Measurements from ENCODE around the gene DGKB.
A peak's percentile ranks its signal among the peaks of the same experiment; 100 is the strongest.
"Not testable (repeated sequence)": the region's sequence is repeated elsewhere in the genome, so short reads cannot be mapped to it uniquely, and the experiment has no call there.

The DGKB gene

GRCh38 chr7:14552060-14552459 is 350.5 kb downstream of the DGKB start:
- DNase-seq, result no peak

- no peak for DNase-seq
Observed at GRCh38 chr7:14551310-14551709, 351.2 kb downstream of the DGKB start.

GRCh38 chr7:14542624-14543023 is 359.9 kb downstream of the DGKB start:
- no peak for DNase-seq

GRCh38 chr7:14521183-14521582 is 381.4 kb downstream of the DGKB start:
- no peak for DNase-seq

GRCh38 chr7:14510268-14510667 is 392.3 kb downstream of the DGKB start:
- DNase-seq, result no peak

- DNase-seq, result no peak
Observed at GRCh38 chr7:14507617-14508016, 394.9 kb downstream of the DGKB start.

- DNase-seq, result no peak
Observed at GRCh38 chr7:14505906-14506305, 396.6 kb downstream of the DGKB start.

GRCh38 chr7:14504134-14504533 is 398.4 kb downstream of the DGKB start:
- no peak for DNase-seq

- DNase-seq, result no peak
Observed at GRCh38 chr7:14503623-14504022, 398.9 kb downstream of the DGKB start.

GRCh38 chr7:14501436-14501835 is 401.1 kb downstream of the DGKB start:
- no peak for DNase-seq

GRCh38 chr7:14497390-14497789 is 405.2 kb downstream of the DGKB start:
- DNase-seq, result no peak

- no peak for DNase-seq
Observed at GRCh38 chr7:14495633-14496032, 406.9 kb downstream of the DGKB start.

- no peak for DNase-seq
Observed at GRCh38 chr7:14487701-14488395, 414.7 kb downstream of the DGKB start.

- DNase-seq, result no peak
Observed at GRCh38 chr7:14483663-14484062, 418.9 kb downstream of the DGKB start.

- no peak for DNase-seq
Observed at GRCh38 chr7:14480281-14480680, 422.3 kb downstream of the DGKB start.

GRCh38 chr7:14478834-14479510 is 423.6 kb downstream of the DGKB start:
- DNase-seq, result no peak

GRCh38 chr7:14461716-14462115 is 440.8 kb downstream of the DGKB start:
- not testable (repeated sequence) for DNase-seq

GRCh38 chr7:14458846-14459245 is 443.7 kb downstream of the DGKB start:
- DNase-seq, result not testable (repeated sequence)

- peak; percentile 36 for DNase-seq
Observed at GRCh38 chr7:14457568-14458453, 444.7 kb downstream of the DGKB start.

- DNase-seq, result no peak
Observed at GRCh38 chr7:14449291-14449690, 453.3 kb downstream of the DGKB start.

- DNase-seq, result no peak
Observed at GRCh38 chr7:14446829-14447228, 455.7 kb downstream of the DGKB start.

GRCh38 chr7:14446219-14446618 is 456.3 kb downstream of the DGKB start:
- no peak for DNase-seq

GRCh38 chr7:14438366-14438765 is 464.2 kb downstream of the DGKB start:
- DNase-seq, result no peak

- DNase-seq, result no peak
Observed at GRCh38 chr7:14436878-14437277, 465.7 kb downstream of the DGKB start.
